A673 (cell line): ENCODE measurements around the gene ANKS1B. TPM values are rescaled to one million over a fixed set of nuclear protein-coding genes. Genes with fewer than 3 reads are reported as not detected.

Experiments used
- BruUV-seq: library from RNA; stranded (reverse); fragments of 400-500 nt; replicated peaks from 2 replicates; lab custom pipeline; 2021; lab: Mats Ljungman, UMichigan
- CTCF ChIA-PET: fragments of 300-600 bp; sonication (Branson Sonifier 250); formaldehyde crosslinking; loops from one replicate; lab custom pipeline; 2022; ENCODE audit warnings: antibody characterized with exemption; lab: Charles Lee
- POLR2A ChIA-PET: fragments of 300-600 bp; sonication (Branson Sonifier 250); formaldehyde crosslinking; loops from one replicate; lab custom pipeline; 2022; ENCODE audit warnings: antibody characterized with exemption; ENCODE audit not compliant: low non-redundant PET; lab: Charles Lee
- DNase-seq: peaks from one replicate; pipeline ENCODE4 v3.0.0-alpha.2; 2015; ENCODE audit warnings: low spot score
- H3K27ac ChIP-seq: fragments of 200-600 bp; sonication (generic); 2 replicates; pipeline ENCODE4 v1.5.1; 2016; ENCODE audit warnings: mixed run types, low read depth, mild to moderate bottlenecking, mixed read lengths, antibody characterized with exemption, low read length; ENCODE audit not compliant: poor library complexity, severe bottlenecking
- H3K27me3 ChIP-seq: fragments of 200-600 bp; sonication (generic); replicated peaks from 2 replicates; pipeline ENCODE4 v1.6.1; 2017; ENCODE audit warnings: mixed run types, low read depth, mild to moderate bottlenecking, mixed read lengths, antibody characterized with exemption, low read length; ENCODE audit not compliant: insufficient read depth, poor library complexity
- H3K36me3 ChIP-seq: fragments of 200-600 bp; sonication (generic); 2 replicates; pipeline ENCODE4 v1.6.1; 2016; ENCODE audit warnings: mixed run types, mild to moderate bottlenecking, mixed read lengths, antibody characterized with exemption, low read length; ENCODE audit not compliant: insufficient read depth, poor library complexity, severe bottlenecking
- H3K4me1 ChIP-seq: fragments of 200-600 bp; sonication (generic); 2 replicates; pipeline ENCODE4 v1.6.1; 2017; ENCODE audit warnings: mixed run types, mild to moderate bottlenecking, mixed read lengths, antibody characterized with exemption, low read length; ENCODE audit not compliant: insufficient read depth, poor library complexity, severe bottlenecking
- H3K4me3 ChIP-seq: fragments of 200-600 bp; sonication (generic); 2 replicates; pipeline ENCODE4 v1.5.1; 2016; ENCODE audit warnings: low read depth, mixed run types, mild to moderate bottlenecking, mixed read lengths, low read length; ENCODE audit not compliant: poor library complexity, severe bottlenecking
- H3K9me3 ChIP-seq: fragments of 200-600 bp; sonication (generic); 2 replicates; pipeline ENCODE4 v1.6.1; 2016; ENCODE audit warnings: mixed run types, low read depth, mild to moderate bottlenecking, mixed read lengths, antibody characterized with exemption, low read length; ENCODE audit not compliant: poor library complexity, severe bottlenecking
- EZH2 ChIP-seq: fragments of 200-600 bp; sonication (generic); IDR thresholded peaks from 2 replicates; pipeline ENCODE4 v1.6.1; 2017; ENCODE audit warnings: borderline replicate concordance, low read depth, mild to moderate bottlenecking, mixed read lengths, antibody characterized with exemption, low read length; ENCODE audit not compliant: poor library complexity, severe bottlenecking
- intact Hi-C: fragments of 100-400 bp; cut with micrococcal nuclease; formaldehyde crosslinking; loops from one replicate; pipeline ENCODE4 v1.10.0; 2022; ENCODE audit not compliant: unreplicated experiment
- total RNA-seq: library from RNA; stranded (reverse); gene quantifications from 2 replicates; pipeline ENCODE4 v1.2.3, GENCODE V29; 2021
- TF ChIP-seq, protein P1 (sequence below): fragments of 300-800, 200-600 bp; sonication (generic); conservative IDR thresholded peaks from 2 replicates; pipeline ENCODE4 v1.5.1; 2017; ENCODE audit warnings: low read depth, mild to moderate bottlenecking, antibody characterized with exemption, low read length, moderate library complexity, mixed read lengths

The ANKS1B gene
- total RNA-seq, 1 experiment from 2014 or later, result 0.99 TPM

DNA sequence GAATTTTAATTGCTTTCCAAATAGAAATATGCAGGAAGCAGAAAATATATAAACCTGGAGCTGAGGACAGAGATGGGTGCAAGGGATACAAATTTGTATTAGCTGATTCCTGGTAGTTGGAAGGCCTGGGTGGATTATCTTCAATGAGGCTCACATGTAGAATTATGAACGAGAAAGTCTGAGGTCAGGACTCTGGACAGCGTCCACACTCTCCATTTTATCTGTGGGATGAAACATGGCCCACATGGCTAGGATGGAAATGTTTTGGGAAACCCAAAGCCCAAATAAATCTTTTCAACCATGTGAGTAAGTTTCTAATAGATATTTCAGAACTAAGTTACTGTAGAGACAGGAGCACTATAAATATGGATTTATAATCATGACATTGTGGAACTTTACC, 1083.5 kb downstream of the ANKS1B start:
- ChIA-PET POLR2A (no interaction called here), CTCF (no interaction called here)
- TF ChIP-seq EZH2, result no peak
- TF ChIP-seq, protein P1, sequence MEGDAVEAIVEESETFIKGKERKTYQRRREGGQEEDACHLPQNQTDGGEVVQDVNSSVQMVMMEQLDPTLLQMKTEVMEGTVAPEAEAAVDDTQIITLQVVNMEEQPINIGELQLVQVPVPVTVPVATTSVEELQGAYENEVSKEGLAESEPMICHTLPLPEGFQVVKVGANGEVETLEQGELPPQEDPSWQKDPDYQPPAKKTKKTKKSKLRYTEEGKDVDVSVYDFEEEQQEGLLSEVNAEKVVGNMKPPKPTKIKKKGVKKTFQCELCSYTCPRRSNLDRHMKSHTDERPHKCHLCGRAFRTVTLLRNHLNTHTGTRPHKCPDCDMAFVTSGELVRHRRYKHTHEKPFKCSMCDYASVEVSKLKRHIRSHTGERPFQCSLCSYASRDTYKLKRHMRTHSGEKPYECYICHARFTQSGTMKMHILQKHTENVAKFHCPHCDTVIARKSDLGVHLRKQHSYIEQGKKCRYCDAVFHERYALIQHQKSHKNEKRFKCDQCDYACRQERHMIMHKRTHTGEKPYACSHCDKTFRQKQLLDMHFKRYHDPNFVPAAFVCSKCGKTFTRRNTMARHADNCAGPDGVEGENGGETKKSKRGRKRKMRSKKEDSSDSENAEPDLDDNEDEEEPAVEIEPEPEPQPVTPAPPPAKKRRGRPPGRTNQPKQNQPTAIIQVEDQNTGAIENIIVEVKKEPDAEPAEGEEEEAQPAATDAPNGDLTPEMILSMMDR, result no peak
- intact Hi-C loops, result no loop called here
- Histone ChIP-seq H3K27ac (no peak overlapping the region), H3K4me3 (no peak overlapping the region), H3K9me3 (no peaks in the 10 kb centered on the region), H3K27me3 (peaks cover 75% of the 10 kb centered on the region), H3K4me1 (no peaks in the 10 kb centered on the region), H3K36me3 (no peaks in the 10 kb centered on the region)
- DNase-seq, result no peak
- BruUV-seq, result no TSS peak

DNA sequence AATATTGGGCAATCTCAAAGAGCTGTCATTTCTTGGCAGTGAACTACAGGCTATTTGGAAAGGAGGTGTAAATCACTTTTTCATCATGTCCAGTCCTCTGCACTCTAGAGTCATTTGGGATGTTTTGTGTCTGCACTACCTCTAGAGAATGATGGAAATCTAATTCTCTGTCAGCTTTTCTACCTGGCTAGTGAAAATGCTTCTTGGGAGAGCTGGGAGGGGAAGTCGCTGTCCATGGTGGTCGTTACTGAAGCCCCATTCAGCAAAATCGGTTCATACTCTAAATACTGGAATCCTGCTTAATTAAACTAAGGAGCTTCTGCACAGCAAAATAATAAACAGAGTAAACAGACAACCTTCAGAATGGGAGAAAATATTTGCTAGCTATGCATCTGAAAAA, 1087.8 kb downstream of the ANKS1B start:
- intact Hi-C loops, result no loop called here
- ChIA-PET POLR2A (no interaction called here), CTCF (no interaction called here)
- Histone ChIP-seq H3K4me1 (peaks cover 6% of the 10 kb centered on the region), H3K4me3 (no peak overlapping the region), H3K27ac (no peak overlapping the region), H3K27me3 (peaks cover 91% of the 10 kb centered on the region), H3K36me3 (no peaks in the 10 kb centered on the region), H3K9me3 (no peaks in the 10 kb centered on the region)
- no TSS peak for BruUV-seq
- peak; percentile 22 for DNase-seq
- TF ChIP-seq, protein P1, result no peak
- no peak for TF ChIP-seq EZH2

DNA sequence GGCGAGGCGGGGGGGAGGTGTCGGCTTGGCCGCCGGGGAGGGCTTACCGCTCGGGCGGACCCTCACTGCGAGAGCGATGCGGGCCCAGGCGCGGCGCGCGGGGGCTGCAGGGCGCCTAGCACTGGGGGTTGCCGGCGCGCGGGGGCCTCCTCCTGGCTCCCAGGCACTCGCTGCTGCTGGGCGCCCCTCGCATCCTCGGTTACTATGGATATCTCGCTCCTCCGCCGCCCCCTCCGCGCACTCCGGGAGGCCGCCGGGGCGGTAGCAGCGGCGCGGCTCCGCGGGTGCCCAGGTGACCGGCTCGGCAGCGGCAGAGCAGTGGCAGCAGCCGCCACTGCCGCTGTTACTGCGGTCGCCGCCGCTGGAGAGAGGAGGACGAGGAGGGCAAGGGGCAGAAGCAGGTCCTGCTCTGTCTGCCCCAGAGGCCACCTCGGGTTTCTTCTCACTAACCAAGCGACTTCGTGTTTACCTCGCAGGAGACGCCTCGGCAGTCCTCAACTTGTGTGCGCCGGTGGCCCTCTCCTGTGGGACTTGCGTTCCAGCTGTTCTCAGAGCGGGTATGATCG, 1089.6 kb downstream of the ANKS1B start:
- Histone ChIP-seq H3K27ac (no peak overlapping the region), H3K27me3 (peaks cover 96% of the 10 kb centered on the region), H3K4me1 (peaks cover 6% of the 10 kb centered on the region), H3K4me3 (peak overlapping the region; percentile 38), H3K36me3 (no peaks in the 10 kb centered on the region), H3K9me3 (no peaks in the 10 kb centered on the region)
- DNase-seq, result peak; percentile 15
- intact Hi-C loops, result no loop called here
- BruUV-seq, result no TSS peak
- peak; percentile 64 for TF ChIP-seq EZH2
- TF ChIP-seq, protein P1, result no peak
- POLR2A ChIA-PET, result interaction anchor here (0.7 kb wide), 1 partner anchor 19 kb away, joined by 4 read pairs; no protein-coding TSS in a partner anchor
- CTCF ChIA-PET, result no interaction called here
